Measurements from ENCODE around the gene LRMDA.

Gene LRMDA

DNA sequence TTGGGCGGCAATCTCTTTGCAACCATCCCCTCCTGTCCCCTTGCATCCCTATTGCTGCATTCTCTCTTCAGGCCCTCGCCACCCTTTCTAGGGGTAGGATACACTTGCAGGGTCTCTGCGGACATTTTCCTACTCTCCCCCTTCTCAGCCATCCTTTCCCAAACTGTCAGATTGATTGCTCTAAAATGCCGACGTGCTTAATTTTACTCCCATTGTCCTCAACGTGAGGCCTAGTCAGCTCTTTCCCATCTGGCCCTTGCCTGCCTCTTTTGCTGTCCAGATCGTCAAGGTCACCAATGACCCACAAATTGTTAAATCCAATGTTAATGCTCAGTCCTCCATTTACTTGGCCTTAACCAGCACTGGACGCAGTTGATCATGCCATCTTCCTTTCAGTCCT lies 12.7 kb upstream of the LRMDA start (continued):
- no peak for TF ChIP-seq ZNF549 (tag by site-specific recombination; IDR thresholded peaks at IDR 0.05)
- TF ChIP-seq ZNF37A (tag by site-specific recombination; IDR thresholded peaks at IDR 0.05), result no peak
- TF ChIP-seq RBAK (tag by site-specific recombination; IDR thresholded peaks at IDR 0.05), result no peak

GRCh38 chr10:75422913-75423312 lies 8.5 kb upstream of the LRMDA start:
- H3K27ac ChIP-seq (ENCODE audit: extremely low read depth, low read depth, low read length), result no peak overlapping the region
- H3K36me3 ChIP-seq (ENCODE audit: control insufficient read depth in 2 of 2, insufficient read depth in 1 of 2, low read length in 2 of 2), result no peaks in the 10 kb centered on the region
- H3K9me3 ChIP-seq (ENCODE audit: control insufficient read depth, insufficient read depth, low read depth, low read length), result no peaks in the 10 kb centered on the region
- TF ChIP-seq, protein P1, sequence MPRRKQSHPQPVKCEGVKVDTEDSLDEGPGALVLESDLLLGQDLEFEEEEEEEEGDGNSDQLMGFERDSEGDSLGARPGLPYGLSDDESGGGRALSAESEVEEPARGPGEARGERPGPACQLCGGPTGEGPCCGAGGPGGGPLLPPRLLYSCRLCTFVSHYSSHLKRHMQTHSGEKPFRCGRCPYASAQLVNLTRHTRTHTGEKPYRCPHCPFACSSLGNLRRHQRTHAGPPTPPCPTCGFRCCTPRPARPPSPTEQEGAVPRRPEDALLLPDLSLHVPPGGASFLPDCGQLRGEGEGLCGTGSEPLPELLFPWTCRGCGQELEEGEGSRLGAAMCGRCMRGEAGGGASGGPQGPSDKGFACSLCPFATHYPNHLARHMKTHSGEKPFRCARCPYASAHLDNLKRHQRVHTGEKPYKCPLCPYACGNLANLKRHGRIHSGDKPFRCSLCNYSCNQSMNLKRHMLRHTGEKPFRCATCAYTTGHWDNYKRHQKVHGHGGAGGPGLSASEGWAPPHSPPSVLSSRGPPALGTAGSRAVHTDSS (tag by site-specific recombination; IDR thresholded peaks at IDR 0.05), result no peak
- TF ChIP-seq, protein P2, sequence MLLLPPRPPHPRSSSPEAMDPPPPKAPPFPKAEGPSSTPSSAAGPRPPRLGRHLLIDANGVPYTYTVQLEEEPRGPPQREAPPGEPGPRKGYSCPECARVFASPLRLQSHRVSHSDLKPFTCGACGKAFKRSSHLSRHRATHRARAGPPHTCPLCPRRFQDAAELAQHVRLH (tag by site-specific recombination; IDR thresholded peaks at IDR 0.05), result 0 out of 2 replicates have a peak, but pooled peaks have one; percentile 26
- TF ChIP-seq ZNF449 (tag by site-specific recombination; IDR thresholded peaks at IDR 0.05) (no peak), ZNF148 (tag by site-specific recombination; IDR thresholded peaks at IDR 0.05; ENCODE audit: borderline replicate concordance) (no peak), ZNF777 (tag by site-specific recombination; IDR thresholded peaks at IDR 0.05; ENCODE audit: borderline replicate concordance) (no peak), ZNF623 (tag by site-specific recombination; IDR thresholded peaks at IDR 0.05) (peak; percentile 97), ZNF16 (tag by site-specific recombination; IDR thresholded peaks at IDR 0.05; ENCODE audit: low read depth) (no peak), ZNF132 (tag by site-specific recombination; IDR thresholded peaks at IDR 0.05; ENCODE audit: borderline replicate concordance) (no peak), ZNF596 (tag by site-specific recombination; IDR thresholded peaks at IDR 0.05) (no peak), ZBTB26 (tag by site-specific recombination; optimal IDR thresholded peaks at IDR 0.05) (no peak), ZNF48 (tag by site-specific recombination; IDR thresholded peaks at IDR 0.05) (no peak), ZNF785 (tag by site-specific recombination; IDR thresholded peaks at IDR 0.05) (no peak)
- TF ChIP-seq, protein P3, sequence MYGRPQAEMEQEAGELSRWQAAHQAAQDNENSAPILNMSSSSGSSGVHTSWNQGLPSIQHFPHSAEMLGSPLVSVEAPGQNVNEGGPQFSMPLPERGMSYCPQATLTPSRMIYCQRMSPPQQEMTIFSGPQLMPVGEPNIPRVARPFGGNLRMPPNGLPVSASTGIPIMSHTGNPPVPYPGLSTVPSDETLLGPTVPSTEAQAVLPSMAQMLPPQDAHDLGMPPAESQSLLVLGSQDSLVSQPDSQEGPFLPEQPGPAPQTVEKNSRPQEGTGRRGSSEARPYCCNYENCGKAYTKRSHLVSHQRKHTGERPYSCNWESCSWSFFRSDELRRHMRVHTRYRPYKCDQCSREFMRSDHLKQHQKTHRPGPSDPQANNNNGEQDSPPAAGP (tag by site-specific recombination; IDR thresholded peaks at IDR 0.05), result no peak
- TF ChIP-seq, protein P4, sequence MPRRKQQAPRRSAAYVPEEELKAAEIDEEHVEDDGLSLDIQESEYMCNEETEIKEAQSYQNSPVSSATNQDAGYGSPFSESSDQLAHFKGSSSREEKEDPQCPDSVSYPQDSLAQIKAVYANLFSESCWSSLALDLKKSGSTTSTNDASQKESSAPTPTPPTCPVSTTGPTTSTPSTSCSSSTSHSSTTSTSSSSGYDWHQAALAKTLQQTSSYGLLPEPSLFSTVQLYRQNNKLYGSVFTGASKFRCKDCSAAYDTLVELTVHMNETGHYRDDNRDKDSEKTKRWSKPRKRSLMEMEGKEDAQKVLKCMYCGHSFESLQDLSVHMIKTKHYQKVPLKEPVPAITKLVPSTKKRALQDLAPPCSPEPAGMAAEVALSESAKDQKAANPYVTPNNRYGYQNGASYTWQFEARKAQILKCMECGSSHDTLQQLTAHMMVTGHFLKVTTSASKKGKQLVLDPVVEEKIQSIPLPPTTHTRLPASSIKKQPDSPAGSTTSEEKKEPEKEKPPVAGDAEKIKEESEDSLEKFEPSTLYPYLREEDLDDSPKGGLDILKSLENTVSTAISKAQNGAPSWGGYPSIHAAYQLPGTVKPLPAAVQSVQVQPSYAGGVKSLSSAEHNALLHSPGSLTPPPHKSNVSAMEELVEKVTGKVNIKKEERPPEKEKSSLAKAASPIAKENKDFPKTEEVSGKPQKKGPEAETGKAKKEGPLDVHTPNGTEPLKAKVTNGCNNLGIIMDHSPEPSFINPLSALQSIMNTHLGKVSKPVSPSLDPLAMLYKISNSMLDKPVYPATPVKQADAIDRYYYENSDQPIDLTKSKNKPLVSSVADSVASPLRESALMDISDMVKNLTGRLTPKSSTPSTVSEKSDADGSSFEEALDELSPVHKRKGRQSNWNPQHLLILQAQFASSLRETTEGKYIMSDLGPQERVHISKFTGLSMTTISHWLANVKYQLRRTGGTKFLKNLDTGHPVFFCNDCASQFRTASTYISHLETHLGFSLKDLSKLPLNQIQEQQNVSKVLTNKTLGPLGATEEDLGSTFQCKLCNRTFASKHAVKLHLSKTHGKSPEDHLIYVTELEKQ (tag by site-specific recombination; IDR thresholded peaks at IDR 0.05; ENCODE audit: borderline replicate concordance), result no peak
- TF ChIP-seq, protein P5, sequence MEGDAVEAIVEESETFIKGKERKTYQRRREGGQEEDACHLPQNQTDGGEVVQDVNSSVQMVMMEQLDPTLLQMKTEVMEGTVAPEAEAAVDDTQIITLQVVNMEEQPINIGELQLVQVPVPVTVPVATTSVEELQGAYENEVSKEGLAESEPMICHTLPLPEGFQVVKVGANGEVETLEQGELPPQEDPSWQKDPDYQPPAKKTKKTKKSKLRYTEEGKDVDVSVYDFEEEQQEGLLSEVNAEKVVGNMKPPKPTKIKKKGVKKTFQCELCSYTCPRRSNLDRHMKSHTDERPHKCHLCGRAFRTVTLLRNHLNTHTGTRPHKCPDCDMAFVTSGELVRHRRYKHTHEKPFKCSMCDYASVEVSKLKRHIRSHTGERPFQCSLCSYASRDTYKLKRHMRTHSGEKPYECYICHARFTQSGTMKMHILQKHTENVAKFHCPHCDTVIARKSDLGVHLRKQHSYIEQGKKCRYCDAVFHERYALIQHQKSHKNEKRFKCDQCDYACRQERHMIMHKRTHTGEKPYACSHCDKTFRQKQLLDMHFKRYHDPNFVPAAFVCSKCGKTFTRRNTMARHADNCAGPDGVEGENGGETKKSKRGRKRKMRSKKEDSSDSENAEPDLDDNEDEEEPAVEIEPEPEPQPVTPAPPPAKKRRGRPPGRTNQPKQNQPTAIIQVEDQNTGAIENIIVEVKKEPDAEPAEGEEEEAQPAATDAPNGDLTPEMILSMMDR (tag by site-specific recombination; IDR thresholded peaks at IDR 0.05), result no peak
- ChIA-PET CTCF (no interaction called here), POLR2A (no interaction called here)
- H3K4me3 ChIP-seq (ENCODE audit: low read depth, low read length), result no peak overlapping the region
- peaks cover 6% of the 10 kb centered on the region; the same call in 1 of the 2 replicates for H3K4me1 ChIP-seq (ENCODE audit: control insufficient read depth, insufficient read depth, low read length)
